LNCAP (cell line): Measurements from ENCODE around the gene SMPDL3A.

ENCODE experiments used
- TF ChIP-seq, protein P1 (sequence below): fragments of 450-650 bp; IDR thresholded peaks from 2 replicates; pipeline ENCODE4 v1.5.1; 2017; ENCODE audit warnings: mild to moderate bottlenecking

SMPDL3A gene

DNA sequence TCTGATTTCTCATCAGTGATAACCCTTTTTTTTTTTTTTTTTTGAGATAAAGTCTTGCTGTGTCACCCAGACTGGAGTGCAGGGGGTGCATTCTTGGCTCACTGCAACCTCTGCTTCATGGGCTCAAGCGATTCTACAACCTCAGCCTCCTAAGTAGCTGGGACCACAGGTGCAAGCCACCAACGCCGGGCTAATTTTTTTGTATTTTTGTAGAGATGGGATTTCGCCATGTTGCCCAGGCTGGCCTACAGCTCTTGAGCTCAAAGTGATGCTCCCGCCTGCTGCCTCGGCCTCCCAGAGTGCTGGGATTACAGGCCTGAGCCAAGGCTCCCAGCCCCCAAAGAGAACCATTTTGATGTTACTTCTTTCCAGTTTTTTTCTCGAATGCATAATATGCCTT lies 7.3 kb upstream of the SMPDL3A start:
- TF ChIP-seq, protein P1, sequence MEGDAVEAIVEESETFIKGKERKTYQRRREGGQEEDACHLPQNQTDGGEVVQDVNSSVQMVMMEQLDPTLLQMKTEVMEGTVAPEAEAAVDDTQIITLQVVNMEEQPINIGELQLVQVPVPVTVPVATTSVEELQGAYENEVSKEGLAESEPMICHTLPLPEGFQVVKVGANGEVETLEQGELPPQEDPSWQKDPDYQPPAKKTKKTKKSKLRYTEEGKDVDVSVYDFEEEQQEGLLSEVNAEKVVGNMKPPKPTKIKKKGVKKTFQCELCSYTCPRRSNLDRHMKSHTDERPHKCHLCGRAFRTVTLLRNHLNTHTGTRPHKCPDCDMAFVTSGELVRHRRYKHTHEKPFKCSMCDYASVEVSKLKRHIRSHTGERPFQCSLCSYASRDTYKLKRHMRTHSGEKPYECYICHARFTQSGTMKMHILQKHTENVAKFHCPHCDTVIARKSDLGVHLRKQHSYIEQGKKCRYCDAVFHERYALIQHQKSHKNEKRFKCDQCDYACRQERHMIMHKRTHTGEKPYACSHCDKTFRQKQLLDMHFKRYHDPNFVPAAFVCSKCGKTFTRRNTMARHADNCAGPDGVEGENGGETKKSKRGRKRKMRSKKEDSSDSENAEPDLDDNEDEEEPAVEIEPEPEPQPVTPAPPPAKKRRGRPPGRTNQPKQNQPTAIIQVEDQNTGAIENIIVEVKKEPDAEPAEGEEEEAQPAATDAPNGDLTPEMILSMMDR = no peak

DNA sequence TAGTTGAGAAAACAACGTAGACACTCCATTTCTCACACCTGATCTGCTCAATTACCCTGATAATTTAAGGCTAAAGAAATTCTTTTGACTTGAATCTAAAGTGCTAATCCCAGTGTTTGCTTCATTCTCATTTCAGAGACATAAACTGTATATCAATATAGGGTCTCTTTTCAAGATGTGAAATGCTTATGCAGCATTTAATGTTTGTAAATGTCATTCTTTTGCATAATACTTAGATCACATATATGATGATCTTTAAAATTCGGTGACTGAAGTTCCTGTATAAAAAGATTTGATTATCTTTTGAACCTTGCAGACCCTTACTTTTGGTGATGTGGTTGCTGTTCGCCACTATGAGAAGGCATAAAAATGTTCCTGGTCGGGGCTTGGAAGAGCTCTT lies 5.7 kb upstream of the SMPDL3A start:
- TF ChIP-seq, protein P1 = no peak

DNA sequence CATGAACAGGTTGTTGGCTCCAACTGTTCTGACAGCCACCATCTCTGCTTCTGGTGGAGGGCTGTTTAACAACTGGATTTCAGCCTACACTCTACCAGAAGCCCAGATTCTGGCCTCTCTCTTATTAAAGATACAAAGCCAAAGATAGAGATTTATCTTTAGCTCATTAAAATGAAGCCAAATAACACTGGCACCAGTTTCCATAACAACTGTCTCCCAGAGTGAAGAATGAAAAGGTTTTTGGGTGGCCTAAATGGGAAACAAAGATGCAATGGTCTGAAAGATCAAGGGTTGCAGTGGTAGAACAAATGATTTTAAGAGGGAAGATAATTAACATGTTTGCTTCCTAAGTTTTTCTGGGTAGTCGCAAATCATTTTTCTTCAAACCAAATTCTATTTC lies 3.2 kb upstream of the SMPDL3A start:
- TF ChIP-seq, protein P1 = no peak

DNA sequence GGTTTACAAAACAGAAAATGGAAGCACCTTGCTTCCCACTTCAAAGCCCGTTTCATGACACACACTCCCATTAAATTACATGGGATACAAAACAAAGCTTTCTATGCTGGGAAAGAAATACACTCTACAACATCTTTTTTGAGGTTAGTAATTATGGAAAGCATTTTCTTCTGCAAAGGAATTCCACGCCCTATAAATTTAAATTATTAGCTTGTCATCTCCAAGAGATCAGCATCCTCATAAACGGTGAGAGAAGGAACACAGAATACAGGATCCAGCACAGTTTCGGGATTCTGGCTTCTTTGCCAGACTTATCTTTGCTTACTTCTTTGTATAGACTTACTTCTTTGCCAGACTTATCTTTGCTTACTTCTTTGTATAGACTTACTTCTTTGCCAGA lies 1.3 kb upstream of the SMPDL3A start:
- TF ChIP-seq, protein P1 = no peak

DNA sequence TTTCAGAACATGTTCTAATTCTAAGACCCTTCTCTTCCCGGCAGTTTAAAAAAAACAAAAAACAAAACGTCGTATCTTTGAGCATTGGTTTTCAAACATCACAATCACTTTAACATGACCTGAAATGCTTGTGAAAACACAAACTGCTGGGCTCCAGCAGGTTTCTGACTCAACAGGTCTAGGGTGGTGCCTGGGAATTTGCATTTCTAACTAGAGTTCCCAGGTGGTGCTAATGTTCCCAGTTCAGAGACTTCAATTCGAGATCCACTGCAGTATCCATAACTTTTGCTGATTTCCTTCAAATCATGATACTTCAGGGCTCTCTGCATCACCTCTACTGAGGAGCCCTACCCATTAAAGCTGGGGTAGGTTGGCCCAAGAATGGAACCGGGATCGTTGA lies 850 bp upstream of the SMPDL3A start:
- TF ChIP-seq, protein P1 = no peak

DNA sequence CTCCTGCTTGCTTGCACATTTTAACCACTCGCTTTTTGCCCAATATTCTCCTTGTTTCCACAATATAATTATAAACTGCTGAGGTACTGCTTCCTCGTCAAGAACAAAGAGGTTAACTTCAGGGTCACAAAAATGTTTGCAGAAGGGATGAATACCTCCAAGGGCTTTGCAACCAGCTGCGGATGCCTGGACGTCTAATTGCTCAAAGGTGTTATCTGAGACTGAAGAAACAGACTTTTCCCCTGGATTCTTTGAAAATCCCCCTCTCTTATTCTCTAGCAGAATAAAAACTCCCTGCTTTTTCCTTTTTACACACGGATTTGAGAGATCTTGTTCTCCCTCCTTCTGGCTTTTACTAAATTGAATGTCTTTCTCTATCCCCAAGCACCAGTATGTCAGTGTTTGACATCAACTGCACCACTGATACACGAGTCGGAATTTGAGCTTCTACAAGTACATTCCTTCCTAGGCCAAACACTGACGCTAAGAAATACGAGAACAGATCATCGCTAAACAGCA lies 336 bp upstream of the SMPDL3A start:
- TF ChIP-seq, protein P1 = no peak

DNA sequence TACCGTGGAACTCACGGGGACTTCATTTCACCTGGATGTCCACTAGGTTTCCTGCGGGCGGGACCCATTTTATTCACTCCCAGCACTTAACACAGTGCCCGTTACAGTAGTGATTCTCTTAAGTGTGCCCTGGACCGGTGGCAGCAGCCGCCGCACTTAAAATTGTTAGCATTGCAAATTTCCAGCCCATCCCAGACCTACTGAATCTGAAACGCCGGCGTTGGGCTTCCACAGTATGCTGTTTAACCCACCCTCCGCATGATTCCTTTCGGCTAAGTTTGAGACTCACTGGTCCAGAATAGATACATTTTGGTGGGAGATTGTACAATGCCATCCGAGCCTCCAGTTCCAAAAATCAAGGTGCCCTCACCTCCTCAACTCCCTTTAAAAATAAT lies 967 bp downstream of the SMPDL3A start:
- TF ChIP-seq, protein P1 = no peak
